DMS79 treated with DMSO at 0.1 percent for 48 hours (cell line): ENCODE measurements around the gene SRGAP1.
"Not testable (repeated sequence)": the region's sequence is repeated elsewhere in the genome, so short reads cannot be mapped to it uniquely, and the experiment has no call there.

Experiments
- DNase-seq: peaks from one replicate; lab custom pipeline; 2025; lab: John Stamatoyannopoulos, UW

SRGAP1 gene

GRCh38 chr12:64085996-64086395, 241.5 kb downstream of the SRGAP1 start:
- no peak for DNase-seq

GRCh38 chr12:64086946-64087345, 242.4 kb downstream of the SRGAP1 start:
- no peak for DNase-seq

- no peak for DNase-seq
Observed at GRCh38 chr12:64087761-64088160, 243.3 kb downstream of the SRGAP1 start.

GRCh38 chr12:64088431-64089349, 244.2 kb downstream of the SRGAP1 start:
- DNase-seq, result no peak

GRCh38 chr12:64090047-64090446, 245.5 kb downstream of the SRGAP1 start:
- no peak for DNase-seq

GRCh38 chr12:64091186-64091585, 246.7 kb downstream of the SRGAP1 start:
- no peak for DNase-seq

GRCh38 chr12:64092507-64093196, 248.2 kb downstream of the SRGAP1 start:
- no peak for DNase-seq

- no peak for DNase-seq
Observed at GRCh38 chr12:64093689-64094088, 249.2 kb downstream of the SRGAP1 start.

- DNase-seq, result no peak
Observed at GRCh38 chr12:64097366-64098105, 253.0 kb downstream of the SRGAP1 start.

GRCh38 chr12:64098709-64099354, 254.3 kb downstream of the SRGAP1 start:
- DNase-seq, result no peak

GRCh38 chr12:64099397-64099796, 254.9 kb downstream of the SRGAP1 start:
- no peak for DNase-seq

- no peak for DNase-seq
Observed at GRCh38 chr12:64102339-64102738, 257.8 kb downstream of the SRGAP1 start.

GRCh38 chr12:64103825-64104740, 259.6 kb downstream of the SRGAP1 start:
- no peak for DNase-seq

- no peak for DNase-seq
Observed at GRCh38 chr12:64105026-64105425, 260.5 kb downstream of the SRGAP1 start.

- no peak for DNase-seq
Observed at GRCh38 chr12:64107776-64108175, 263.3 kb downstream of the SRGAP1 start.

- no peak for DNase-seq
Observed at GRCh38 chr12:64109706-64110105, 265.2 kb downstream of the SRGAP1 start.

GRCh38 chr12:64110864-64111263, 266.4 kb downstream of the SRGAP1 start:
- DNase-seq, result no peak

- no peak for DNase-seq
Observed at GRCh38 chr12:64116969-64117368, 272.5 kb downstream of the SRGAP1 start.

GRCh38 chr12:64120568-64120967, 276.1 kb downstream of the SRGAP1 start:
- no peak for DNase-seq

- DNase-seq, result not testable (repeated sequence)
Observed at GRCh38 chr12:64121086-64121485, 276.6 kb downstream of the SRGAP1 start.

- DNase-seq, result no peak
Observed at GRCh38 chr12:64122154-64122553, 277.7 kb downstream of the SRGAP1 start.
